ENCODE data around the gene ANKRD7.

The ANKRD7 gene

GRCh38 chr7:118232837-118233236, 8.3 kb downstream of the ANKRD7 start:
- in situ Hi-C loops (cut with MboI; ENCODE audit: low sequenced_read_pairs), result loop anchor here (25.0 kb wide), 1 partner anchor 104 kb away; no protein-coding TSS in a partner anchor

GRCh38 chr7:118233799-118234198, 9.3 kb downstream of the ANKRD7 start:
- in situ Hi-C loops (cut with MboI; ENCODE audit: low sequenced_read_pairs), result loop anchor here (25.0 kb wide), 1 partner anchor 104 kb away; no protein-coding TSS in a partner anchor

GRCh38 chr7:118239014-118239413, 14.5 kb downstream of the ANKRD7 start:
- in situ Hi-C loops (cut with MboI; ENCODE audit: low sequenced_read_pairs), result loop anchor here (25.0 kb wide), 1 partner anchor 98 kb away; no protein-coding TSS in a partner anchor

- in situ Hi-C loops (cut with MboI; ENCODE audit: low sequenced_read_pairs), result loop anchor here (25.0 kb wide), 1 partner anchor 97 kb away; no protein-coding TSS in a partner anchor
Measured at GRCh38 chr7:118240320-118240719, 15.8 kb downstream of the ANKRD7 start.

- in situ Hi-C loops (cut with MboI; ENCODE audit: low sequenced_read_pairs), result loop anchor here (25.0 kb wide), 1 partner anchor 94 kb away; no protein-coding TSS in a partner anchor
Measured at GRCh38 chr7:118243695-118244094, 19.2 kb downstream of the ANKRD7 start.

GRCh38 chr7:118245267-118246040, 20.9 kb downstream of the ANKRD7 start:
- in situ Hi-C loops (cut with MboI; ENCODE audit: low sequenced_read_pairs), result loop anchor here (25.0 kb wide), 1 partner anchor 92 kb away; no protein-coding TSS in a partner anchor

GRCh38 chr7:118250860-118251494, 26.5 kb downstream of the ANKRD7 start:
- in situ Hi-C loops (cut with MboI; ENCODE audit: low sequenced_read_pairs), result loop anchor here (25.0 kb wide), 1 partner anchor 936 kb away; no protein-coding TSS in a partner anchor

- in situ Hi-C loops (cut with MboI; ENCODE audit: low sequenced_read_pairs), result loop anchor here (25.0 kb wide), 1 partner anchor 935 kb away; no protein-coding TSS in a partner anchor
Measured at GRCh38 chr7:118252087-118252486, 27.6 kb downstream of the ANKRD7 start.

- in situ Hi-C loops (cut with MboI; ENCODE audit: low sequenced_read_pairs), result loop anchor here (25.0 kb wide), 1 partner anchor 928 kb away; no protein-coding TSS in a partner anchor
Measured at GRCh38 chr7:118259115-118259514, 34.6 kb downstream of the ANKRD7 start.

- in situ Hi-C loops (cut with MboI; ENCODE audit: low sequenced_read_pairs), result loop anchor here (25.0 kb wide), 1 partner anchor 922 kb away; no protein-coding TSS in a partner anchor
Measured at GRCh38 chr7:118264836-118265235, 40.3 kb downstream of the ANKRD7 start.

- in situ Hi-C loops (cut with MboI; ENCODE audit: low sequenced_read_pairs), result no loop called here
Measured at GRCh38 chr7:118280319-118281012, 56.0 kb downstream of the ANKRD7 start.

GRCh38 chr7:118281196-118281595, 56.7 kb downstream of the ANKRD7 start:
- in situ Hi-C loops (cut with MboI; ENCODE audit: low sequenced_read_pairs), result no loop called here

- in situ Hi-C loops (cut with MboI; ENCODE audit: low sequenced_read_pairs), result no loop called here
Measured at GRCh38 chr7:118285358-118285757, 60.9 kb downstream of the ANKRD7 start.

- in situ Hi-C loops (cut with MboI; ENCODE audit: low sequenced_read_pairs), result no loop called here
Measured at GRCh38 chr7:118286131-118286530, 61.6 kb downstream of the ANKRD7 start.

GRCh38 chr7:118288098-118288497, 63.6 kb downstream of the ANKRD7 start:
- in situ Hi-C loops (cut with MboI; ENCODE audit: low sequenced_read_pairs), result no loop called here

GRCh38 chr7:118289476-118289875, 65.0 kb downstream of the ANKRD7 start:
- in situ Hi-C loops (cut with MboI; ENCODE audit: low sequenced_read_pairs), result no loop called here
